PC-9 (cell line): ENCODE results near the gene ARHGAP18.

ENCODE experiments used
- CTCF ChIP-seq: fragments of 200-600 bp; sonication (generic); conservative IDR thresholded peaks from 2 replicates; pipeline ENCODE4 v1.6.1; 2017; ENCODE audit warnings: mixed run types, antibody characterized with exemption, mild to moderate bottlenecking, moderate library complexity
- EZH2 ChIP-seq: fragments of 200-600 bp; sonication (generic); IDR thresholded peaks from 2 replicates; pipeline ENCODE4 v1.8.0; 2017; ENCODE audit warnings: antibody characterized with exemption, low read depth

- TF ChIP-seq CTCF, result no peak
- TF ChIP-seq EZH2, result no peak
These were observed 119.5 kb downstream of the ARHGAP18 start for GRCh38 chr6:129590408-129591022.
